LNCaP clone FGC (cell line): ENCODE results near the gene EIF4G3.

Experiments
- DNase-seq: peaks from one replicate; pipeline ENCODE4 v3.0.0-alpha.2; 2011; ENCODE audit warnings: low read depth
- H3K4me3 ChIP-seq: 2 replicates; pipeline ENCODE4 v1.5.1; 2011; ENCODE audit warnings: mild to moderate bottlenecking, low read depth, low read length, control low read depth
- CTCF ChIP-seq: IDR thresholded peaks from 2 replicates; pipeline ENCODE4 v1.5.1; 2012; ENCODE audit warnings: mild to moderate bottlenecking; ENCODE audit not compliant: control insufficient read depth, insufficient read depth; ENCODE audit errors: extremely low read depth

The EIF4G3 gene

GRCh38 chr1:21106238-21106637 lies 70.5 kb downstream of the EIF4G3 start:
- no peak for DNase-seq

GRCh38 chr1:21105807-21106206 lies 70.9 kb downstream of the EIF4G3 start:
- no peak for DNase-seq
- TF ChIP-seq CTCF = no peak
- H3K4me3 ChIP-seq = no peak overlapping the region

More at GRCh38 chr1:21106238-21106637, 70.5 kb downstream of the EIF4G3 start:
- TF ChIP-seq CTCF = no peak
- H3K4me3 ChIP-seq = no peak overlapping the region

GRCh38 chr1:21104683-21105082 lies 72.0 kb downstream of the EIF4G3 start:
- no peak for DNase-seq
- H3K4me3 ChIP-seq = no peak overlapping the region
- no peak for TF ChIP-seq CTCF

GRCh38 chr1:21100481-21100921 lies 76.2 kb downstream of the EIF4G3 start:
- TF ChIP-seq CTCF = no peak
- DNase-seq = no peak
- no peak overlapping the region for H3K4me3 ChIP-seq

GRCh38 chr1:21099869-21100131 lies 76.9 kb downstream of the EIF4G3 start:
- no peak for DNase-seq
- no peak for TF ChIP-seq CTCF
- no peak overlapping the region for H3K4me3 ChIP-seq

- DNase-seq = no peak
- TF ChIP-seq CTCF = no peak
- no peak overlapping the region for H3K4me3 ChIP-seq
These were observed 77.4 kb downstream of the EIF4G3 start for GRCh38 chr1:21099034-21099868.
